Cardiac fibroblast (primary cell): ENCODE measurements around the gene CD2BP2.

Source experiments
- DNase-seq, 2 donors: peaks; one replicate each; pipeline versions ENCODE4 v3.0.0 to v3.0.0-alpha.2; 2010; ENCODE audit warnings: low read depth in 2 of 2
- H3K4me3 ChIP-seq, 2 donors: replicated peaks in 1 of 2; 1 replicate in 1 of 2; 2 replicates in 1 of 2; pipeline ENCODE4 v1.5.1; 2011; ENCODE audit warnings: low read depth in 2 of 2, low read length in 2 of 2, mild to moderate bottlenecking in 2 of 2, moderate library complexity in 1 of 2
- TF ChIP-seq, protein P1 (sequence below): IDR thresholded peaks from one replicate; pipeline ENCODE4 v1.5.1; 2011; ENCODE audit warnings: low read depth, mild to moderate bottlenecking, low read length, inconsistent platforms

The CD2BP2 gene

DNA sequence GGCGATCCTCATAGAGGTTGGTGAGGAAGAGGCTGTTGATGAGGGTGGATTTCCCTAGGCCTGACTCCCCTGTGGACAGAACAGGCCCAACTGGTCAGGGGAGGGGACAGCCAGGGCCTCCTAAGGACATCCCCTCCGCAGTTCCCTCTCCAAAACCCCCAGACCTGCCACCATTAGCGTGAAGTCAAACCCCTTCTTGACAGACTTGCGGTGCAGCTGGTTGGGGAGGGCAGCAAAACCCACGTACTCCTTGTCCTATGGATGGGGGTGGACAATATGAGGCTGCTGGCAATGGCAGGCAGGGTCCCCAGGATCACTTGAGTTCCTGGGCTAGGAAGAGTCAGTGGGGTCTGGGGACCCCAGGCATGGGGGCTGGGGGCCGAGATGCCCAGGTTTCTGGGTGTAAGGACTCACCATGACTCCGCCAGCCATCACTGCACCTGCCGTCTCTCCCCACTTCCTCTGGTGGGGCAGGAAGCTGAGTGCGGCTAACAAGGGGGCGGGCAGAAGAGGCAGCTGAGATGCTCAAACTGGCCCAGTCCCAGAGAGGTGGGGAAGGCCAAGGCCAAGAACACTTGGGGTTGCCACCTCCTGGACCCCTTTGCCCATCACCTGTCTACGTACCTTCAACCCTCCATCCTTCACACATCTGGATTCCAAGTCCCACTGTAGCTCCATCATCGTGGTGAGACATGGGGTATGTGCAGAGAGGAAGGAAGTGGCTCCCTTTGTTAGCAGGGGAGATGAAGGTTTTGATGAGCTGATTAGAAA is 27.2 kb upstream of the CD2BP2 start, which contains the start of gene SEPTIN1:
Gene SEPTIN1, minus strand, starts transcription at position 451 of the 771 bp plus-strand sequence. Its CDS starts 19 bp downstream, at position 432.
- TF ChIP-seq, protein P1, sequence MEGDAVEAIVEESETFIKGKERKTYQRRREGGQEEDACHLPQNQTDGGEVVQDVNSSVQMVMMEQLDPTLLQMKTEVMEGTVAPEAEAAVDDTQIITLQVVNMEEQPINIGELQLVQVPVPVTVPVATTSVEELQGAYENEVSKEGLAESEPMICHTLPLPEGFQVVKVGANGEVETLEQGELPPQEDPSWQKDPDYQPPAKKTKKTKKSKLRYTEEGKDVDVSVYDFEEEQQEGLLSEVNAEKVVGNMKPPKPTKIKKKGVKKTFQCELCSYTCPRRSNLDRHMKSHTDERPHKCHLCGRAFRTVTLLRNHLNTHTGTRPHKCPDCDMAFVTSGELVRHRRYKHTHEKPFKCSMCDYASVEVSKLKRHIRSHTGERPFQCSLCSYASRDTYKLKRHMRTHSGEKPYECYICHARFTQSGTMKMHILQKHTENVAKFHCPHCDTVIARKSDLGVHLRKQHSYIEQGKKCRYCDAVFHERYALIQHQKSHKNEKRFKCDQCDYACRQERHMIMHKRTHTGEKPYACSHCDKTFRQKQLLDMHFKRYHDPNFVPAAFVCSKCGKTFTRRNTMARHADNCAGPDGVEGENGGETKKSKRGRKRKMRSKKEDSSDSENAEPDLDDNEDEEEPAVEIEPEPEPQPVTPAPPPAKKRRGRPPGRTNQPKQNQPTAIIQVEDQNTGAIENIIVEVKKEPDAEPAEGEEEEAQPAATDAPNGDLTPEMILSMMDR = no peak
- H3K4me3 ChIP-seq = no peak within 1 kb of the TSS
- DNase-seq = no peak

DNA sequence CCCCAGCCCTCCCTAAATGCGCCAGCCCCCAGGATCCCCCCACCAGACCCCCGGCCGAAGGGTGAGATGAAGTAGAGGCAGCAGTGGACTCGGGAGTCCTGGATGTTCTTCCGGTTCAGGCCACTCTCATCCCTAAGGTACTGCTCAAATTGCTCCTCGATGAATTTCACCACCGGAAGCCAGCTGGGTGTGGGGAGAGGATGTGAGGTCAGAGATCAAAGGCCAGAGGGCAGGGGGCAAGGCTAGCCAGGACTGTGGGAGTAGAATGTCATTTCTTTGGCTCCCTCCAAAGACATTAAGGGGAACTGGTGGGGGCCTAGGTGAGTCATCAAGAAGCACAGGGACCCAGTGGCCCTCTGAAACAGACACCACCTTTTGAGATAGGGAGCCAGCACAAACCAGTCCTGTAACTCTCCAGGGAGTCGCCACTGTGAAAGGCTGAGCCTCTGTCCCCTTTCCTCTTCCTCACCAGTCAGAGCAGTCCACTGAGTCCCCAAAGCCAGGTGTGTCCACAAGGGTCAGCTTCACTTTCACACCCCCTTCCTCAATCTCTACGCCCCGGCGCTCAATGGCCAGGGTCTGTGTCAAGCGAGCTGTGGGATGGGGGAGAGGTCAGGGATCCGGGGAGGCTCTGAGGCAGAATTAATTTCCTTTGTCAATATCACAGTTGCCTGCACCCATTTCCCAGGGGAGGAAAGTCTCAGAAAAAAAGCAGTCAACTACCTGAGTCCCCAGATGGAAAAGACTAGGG is 26.4 kb upstream of the CD2BP2 start:
- TF ChIP-seq, protein P1 = no peak
- H3K4me3 ChIP-seq = no peak overlapping the region
- DNase-seq = no peak

DNA sequence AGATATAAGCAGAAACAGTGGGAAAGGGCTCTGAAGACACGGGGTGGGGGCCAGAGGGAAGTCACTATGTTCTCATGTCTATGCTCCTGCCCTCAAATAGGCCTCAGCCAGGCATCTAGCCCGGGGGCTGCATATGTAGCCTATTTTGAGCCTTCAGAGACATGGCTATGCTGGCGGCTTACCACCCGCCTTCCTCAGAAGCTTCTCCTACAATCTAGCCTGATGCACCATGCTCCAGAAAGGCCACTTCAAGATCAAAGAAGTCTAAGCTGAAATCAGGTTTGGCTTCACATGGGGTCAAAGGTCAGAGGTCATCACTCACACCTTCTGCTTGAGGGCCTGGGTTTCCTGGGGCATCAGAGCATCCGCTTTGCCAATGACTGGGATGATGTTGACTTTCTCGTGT is 25.7 kb upstream of the CD2BP2 start:
- H3K4me3 ChIP-seq = no peak overlapping the region
- DNase-seq = no peak
- TF ChIP-seq, protein P1 = no peak

DNA sequence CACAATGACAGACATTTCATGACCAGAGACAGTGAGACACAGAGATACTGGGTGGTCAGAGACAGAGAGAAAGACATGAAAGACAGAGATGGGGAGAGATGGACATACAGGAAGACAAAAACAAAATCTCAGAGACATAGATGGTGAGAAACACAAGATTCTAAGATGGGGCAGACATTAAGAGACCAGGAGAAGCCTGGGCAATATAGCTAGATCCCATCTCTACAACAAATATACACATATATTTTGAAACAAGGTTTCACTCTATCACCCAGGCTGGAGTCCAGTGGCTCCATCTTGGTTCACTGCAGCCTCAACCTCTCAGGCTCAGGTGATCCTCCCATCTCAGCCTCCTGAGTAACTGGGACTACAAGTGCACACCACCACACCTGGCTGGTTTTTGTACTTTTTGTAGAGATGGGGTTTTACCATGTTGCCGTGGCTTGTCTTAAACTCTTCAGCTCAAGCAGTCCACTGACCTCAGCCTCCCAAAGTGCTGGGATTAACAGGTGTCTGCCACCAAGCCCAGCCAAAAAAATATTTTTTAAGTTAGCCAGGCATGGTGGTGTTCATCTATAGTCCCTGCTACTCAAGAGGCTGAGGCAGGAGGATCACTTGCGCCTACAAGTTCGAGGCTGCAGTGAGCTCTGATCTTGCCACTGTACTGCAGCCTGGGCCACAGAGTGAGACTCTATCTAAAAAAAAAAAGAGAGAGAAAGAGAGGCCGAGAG is 25.1 kb upstream of the CD2BP2 start:
- no peak overlapping the region for H3K4me3 ChIP-seq
- DNase-seq = no peak
- TF ChIP-seq, protein P1 = no peak

DNA sequence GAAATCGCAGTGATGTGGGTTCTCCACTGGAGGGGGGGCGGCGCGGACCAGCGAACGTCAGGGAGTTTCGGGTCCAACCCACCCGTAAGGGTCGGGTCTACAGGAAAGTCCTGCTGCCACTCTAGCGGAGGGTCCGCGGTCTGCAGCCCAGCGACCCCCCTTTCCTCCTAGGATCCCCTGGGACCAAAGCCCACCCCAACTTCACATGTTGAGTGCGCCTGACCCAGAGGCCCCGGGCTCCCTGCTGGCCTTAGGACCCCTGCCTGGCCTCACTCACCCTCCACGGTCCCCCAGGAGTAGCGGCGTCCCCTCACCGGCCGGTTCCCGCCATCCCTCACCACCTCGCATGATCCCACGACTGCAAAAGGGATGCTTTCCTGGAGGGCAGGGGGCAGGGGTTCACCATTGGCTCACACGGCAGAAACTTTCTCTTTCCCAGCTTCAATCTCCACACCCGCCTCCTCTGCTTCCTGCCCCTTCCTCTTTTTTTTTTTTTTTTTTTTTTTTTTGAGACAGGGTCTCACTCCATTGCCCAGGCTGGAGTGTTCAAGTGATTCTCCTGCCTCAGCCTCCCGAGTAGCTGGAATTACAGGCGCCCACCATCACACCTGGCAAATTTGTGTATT is 24.2 kb upstream of the CD2BP2 start:
- TF ChIP-seq, protein P1 = no peak
- peak overlapping the region; percentile 68 to 73 for H3K4me3 ChIP-seq
- DNase-seq = no peak
